HG03432 (cell line): ENCODE measurements around the gene PARD3.
"Not testable (repeated sequence)": the region's sequence is repeated elsewhere in the genome, so short reads cannot be mapped to it uniquely, and the experiment has no call there.

Source experiments
- ATAC-seq: cut with Tn5 transposase; IDR thresholded peaks from one replicate; pipeline ENCODE4 v1.9.1; 2021; ENCODE audit warnings: mild to moderate bottlenecking, moderate library complexity; ENCODE audit not compliant: unreplicated experiment

Gene PARD3

GRCh38 chr10:34094961-34095360, 720.1 kb downstream of the PARD3 start:
- no peak for ATAC-seq

- no peak for ATAC-seq
Measured at GRCh38 chr10:34094146-34094696, 720.9 kb downstream of the PARD3 start.

GRCh38 chr10:34092891-34093290, 722.2 kb downstream of the PARD3 start:
- no peak for ATAC-seq

GRCh38 chr10:34091635-34092195, 723.4 kb downstream of the PARD3 start:
- no peak for ATAC-seq

GRCh38 chr10:34089253-34089652, 725.8 kb downstream of the PARD3 start:
- ATAC-seq = no peak

- no peak for ATAC-seq
Measured at GRCh38 chr10:34088208-34088794, 726.8 kb downstream of the PARD3 start.

GRCh38 chr10:34087095-34087418, 728.0 kb downstream of the PARD3 start:
- ATAC-seq = no peak

GRCh38 chr10:34083567-34083966, 731.5 kb downstream of the PARD3 start:
- no peak for ATAC-seq

GRCh38 chr10:34081948-34082347, 733.1 kb downstream of the PARD3 start:
- ATAC-seq = no peak

- ATAC-seq = no peak
Measured at GRCh38 chr10:34081347-34081743, 733.8 kb downstream of the PARD3 start.

- no peak for ATAC-seq
Measured at GRCh38 chr10:34080485-34081346, 734.4 kb downstream of the PARD3 start.

- no peak for ATAC-seq
Measured at GRCh38 chr10:34079702-34080484, 735.2 kb downstream of the PARD3 start.

- no peak for ATAC-seq
Measured at GRCh38 chr10:34078745-34079470, 736.2 kb downstream of the PARD3 start.

- no peak for ATAC-seq
Measured at GRCh38 chr10:34078017-34078744, 736.9 kb downstream of the PARD3 start.

GRCh38 chr10:34076443-34076842, 738.7 kb downstream of the PARD3 start:
- no peak for ATAC-seq

GRCh38 chr10:34075254-34075926, 739.7 kb downstream of the PARD3 start:
- ATAC-seq = no peak

- no peak for ATAC-seq
Measured at GRCh38 chr10:34074051-34074450, 741.0 kb downstream of the PARD3 start.

- ATAC-seq = not testable (repeated sequence)
Measured at GRCh38 chr10:34067741-34068140, 747.4 kb downstream of the PARD3 start.

- no peak for ATAC-seq
Measured at GRCh38 chr10:34063592-34063991, 751.5 kb downstream of the PARD3 start.
